Stimulated activated memory B cell treated with anti-CD40 and anti-IgM and Interleukin-4, amounts not matched to agents 10 μg/mL and 1 μg/mL and 100 μg/mL, for 72 hours (primary cell): Measurements from ENCODE around the gene TSPYL2.
A peak's percentile ranks its signal among the peaks of the same experiment; 100 is the strongest.

ENCODE experiments used
- ATAC-seq: fragments of 150-1000 bp; cut with Tn5 transposase; 2 replicates; pipeline ENCODE4 v1.10.0; 2021
- H3K27ac Mint-ChIP-seq: one replicate; pipeline ENCODE4 v1.8.0; 2022; ENCODE audit warnings: mild to moderate bottlenecking, mixed read lengths
- H3K27me3 Mint-ChIP-seq: one replicate; pipeline ENCODE4 v1.8.0; 2022; ENCODE audit warnings: mixed read lengths
- H3K36me3 Mint-ChIP-seq: one replicate; pipeline ENCODE4 v1.8.0; 2022; ENCODE audit warnings: mixed read lengths
- H3K4me1 Mint-ChIP-seq: one replicate; pipeline ENCODE4 v1.8.0; 2022; ENCODE audit warnings: mixed read lengths
- H3K4me3 Mint-ChIP-seq: one replicate; pipeline ENCODE4 v1.8.0; 2022; ENCODE audit warnings: mild to moderate bottlenecking, moderate library complexity, mixed read lengths
- H3K9me3 Mint-ChIP-seq: one replicate; pipeline ENCODE4 v1.8.0; 2022; ENCODE audit warnings: mixed read lengths

TSPYL2 gene

DNA sequence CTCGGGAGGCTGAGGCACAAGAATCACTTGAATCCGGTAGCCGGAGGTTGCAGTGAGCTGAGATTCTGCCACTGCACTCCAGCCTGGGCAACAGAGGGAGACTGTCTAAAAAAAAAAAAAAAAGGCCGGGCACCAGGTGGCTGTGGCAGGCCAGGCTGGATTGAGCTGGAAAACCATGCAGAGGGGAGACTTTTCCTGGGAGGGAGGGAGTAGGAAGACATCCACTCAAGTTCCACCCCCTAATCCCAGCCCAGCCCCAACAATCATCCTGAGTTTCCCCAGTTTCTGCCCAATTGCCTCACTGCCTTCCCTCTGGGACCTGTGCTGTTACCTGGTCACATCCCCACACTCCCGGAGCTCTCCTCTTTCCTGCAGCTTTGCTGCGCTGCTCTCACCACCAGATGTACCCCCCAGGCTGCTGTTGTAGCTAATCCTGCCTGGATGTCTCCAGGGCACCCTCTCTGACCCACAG is 9.0 kb upstream of the TSPYL2 start:
- ATAC-seq = no peak
- Mint-ChIP-seq H3K9me3 (no peaks in the 10 kb centered on the region), H3K27me3 (no peaks in the 10 kb centered on the region), H3K27ac (peak overlapping the region; percentile 84), H3K4me3 (peak overlapping the region; percentile 30), H3K4me1 (peaks cover 20% of the 10 kb centered on the region), H3K36me3 (no peaks in the 10 kb centered on the region)

DNA sequence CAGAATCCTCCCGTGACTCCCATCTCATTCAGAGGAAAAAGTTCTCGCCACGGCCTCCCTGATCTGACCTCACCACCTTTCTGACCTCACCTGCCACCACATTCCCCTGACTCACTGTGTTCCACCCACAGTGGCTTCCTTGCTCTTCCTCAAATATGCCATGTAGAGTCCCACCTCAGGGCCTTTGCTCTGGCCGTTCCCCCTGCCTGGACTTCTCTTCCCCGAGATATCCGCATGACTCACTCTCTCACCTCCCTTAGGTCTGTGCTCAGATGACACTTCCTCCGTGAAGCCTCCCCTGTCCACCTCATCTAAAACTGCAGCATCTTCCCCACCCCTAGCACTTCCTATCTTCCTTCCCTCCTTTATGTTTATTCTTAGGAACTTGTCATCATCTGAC is 7.2 kb upstream of the TSPYL2 start:
- Mint-ChIP-seq H3K4me3 (no peak overlapping the region), H3K27ac (no peak overlapping the region), H3K27me3 (no peaks in the 10 kb centered on the region), H3K36me3 (no peaks in the 10 kb centered on the region), H3K9me3 (no peaks in the 10 kb centered on the region), H3K4me1 (peaks cover 20% of the 10 kb centered on the region)
- ATAC-seq = no peak

- Mint-ChIP-seq H3K36me3 (no peaks in the 10 kb centered on the region), H3K27me3 (no peaks in the 10 kb centered on the region), H3K9me3 (no peaks in the 10 kb centered on the region), H3K4me3 (no peak overlapping the region), H3K27ac (no peak overlapping the region), H3K4me1 (peaks cover 16% of the 10 kb centered on the region)
- no peak for ATAC-seq
Measured at GRCh38 chrX:53076671-53077070, 5.5 kb upstream of the TSPYL2 start.

DNA sequence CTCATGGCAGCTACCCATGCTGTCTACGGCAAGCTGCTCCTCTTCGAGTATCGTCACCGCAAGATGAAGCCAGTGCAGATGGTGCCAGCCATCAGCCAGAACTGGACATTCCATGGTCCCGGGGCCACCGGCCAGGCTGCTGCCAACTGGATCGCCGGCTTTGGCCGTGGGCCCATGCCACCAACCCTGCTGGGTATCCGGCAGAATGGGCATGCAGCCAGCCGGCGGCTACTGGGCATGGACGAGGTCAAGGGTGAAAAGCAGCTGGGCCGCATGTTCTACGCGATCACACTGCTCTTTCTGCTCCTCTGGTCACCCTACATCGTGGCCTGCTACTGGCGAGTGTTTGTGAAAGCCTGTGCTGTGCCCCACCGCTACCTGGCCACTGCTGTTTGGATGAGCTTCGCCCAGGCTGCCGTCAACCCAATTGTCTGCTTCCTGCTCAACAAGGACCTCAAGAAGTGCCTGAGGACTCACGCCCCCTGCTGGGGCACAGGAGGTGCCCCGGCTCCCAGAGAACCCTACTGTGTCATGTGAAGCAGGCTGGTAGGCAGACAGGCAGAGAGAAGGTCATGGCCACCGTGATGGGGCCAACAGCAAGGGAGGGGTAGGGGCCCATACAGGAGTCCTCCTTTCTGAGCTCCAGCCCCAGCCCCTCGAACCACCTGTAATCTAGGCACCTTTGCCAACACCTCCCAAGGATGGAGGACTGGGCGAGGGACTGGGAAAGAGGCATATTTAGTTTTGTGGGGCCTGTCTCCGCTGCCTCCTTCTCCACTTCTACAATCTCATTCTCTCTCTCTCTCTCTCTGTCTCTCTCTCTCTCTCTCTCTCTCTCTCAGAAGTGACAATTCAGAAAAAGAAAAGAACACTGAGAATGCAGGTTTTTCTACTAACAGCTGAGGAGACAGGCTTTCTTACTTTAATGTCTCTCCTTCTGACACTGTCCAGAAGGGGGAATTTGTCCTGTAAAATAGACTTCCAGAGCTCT is 4.7 kb upstream of the TSPYL2 start:
- Mint-ChIP-seq H3K9me3 (no peaks in the 10 kb centered on the region), H3K4me1 (peaks cover 9% of the 10 kb centered on the region), H3K27ac (no peak overlapping the region), H3K36me3 (no peaks in the 10 kb centered on the region), H3K27me3 (no peaks in the 10 kb centered on the region), H3K4me3 (no peak overlapping the region)
- no peak for ATAC-seq

DNA sequence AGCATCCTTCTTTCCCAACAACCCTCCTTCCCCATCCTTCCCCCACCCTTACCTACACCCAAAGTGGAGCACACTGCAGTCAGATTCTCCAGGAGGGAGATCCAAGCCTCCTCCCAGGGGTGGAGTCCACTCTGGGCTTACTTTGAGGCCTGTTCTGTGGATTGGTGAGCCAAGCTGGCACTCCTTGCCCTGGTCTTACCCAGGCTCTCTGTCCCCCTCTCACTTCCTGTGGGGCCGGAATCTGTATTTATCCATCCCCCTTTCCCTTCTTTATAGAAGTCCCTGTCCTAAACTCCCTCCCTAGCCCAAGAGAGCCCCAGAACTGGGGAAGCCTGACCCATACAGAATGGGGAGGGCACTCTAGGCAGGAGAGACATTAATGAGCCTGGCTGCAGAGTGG is 3.2 kb upstream of the TSPYL2 start:
- no peak overlapping the region for H3K27ac Mint-ChIP-seq
- no peak for ATAC-seq

GRCh38 chrX:53080628-53081580 is 1.3 kb upstream of the TSPYL2 start:
- peak overlapping the region; percentile 76 for H3K4me3 Mint-ChIP-seq
- peaks cover 20% of the 10 kb centered on the region for H3K36me3 Mint-ChIP-seq

More for the DNA sequence above, 3.2 kb upstream of the TSPYL2 start:
- Mint-ChIP-seq H3K9me3 (no peaks in the 10 kb centered on the region), H3K4me1 (peaks cover 20% of the 10 kb centered on the region), H3K36me3 (peaks cover 6% of the 10 kb centered on the region), H3K4me3 (no peak overlapping the region), H3K27me3 (no peaks in the 10 kb centered on the region)

GRCh38 chrX:53082773-53083616 is 828 bp downstream of the TSPYL2 start:
- peak overlapping the region; percentile 97 for H3K27ac Mint-ChIP-seq
- H3K9me3 Mint-ChIP-seq = no peaks in the 10 kb centered on the region
- H3K4me3 Mint-ChIP-seq = peak overlapping the region; percentile 87
- H3K36me3 Mint-ChIP-seq = peaks cover 27% of the 10 kb centered on the region
- no peak for ATAC-seq
- H3K27me3 Mint-ChIP-seq = no peaks in the 10 kb centered on the region
- peaks cover 41% of the 10 kb centered on the region for H3K4me1 Mint-ChIP-seq

More at GRCh38 chrX:53080628-53081580, 1.3 kb upstream of the TSPYL2 start:
- Mint-ChIP-seq H3K27me3 (no peaks in the 10 kb centered on the region), H3K4me1 (peaks cover 32% of the 10 kb centered on the region), H3K27ac (peak overlapping the region; percentile 97), H3K9me3 (no peaks in the 10 kb centered on the region)
- no peak for ATAC-seq

DNA sequence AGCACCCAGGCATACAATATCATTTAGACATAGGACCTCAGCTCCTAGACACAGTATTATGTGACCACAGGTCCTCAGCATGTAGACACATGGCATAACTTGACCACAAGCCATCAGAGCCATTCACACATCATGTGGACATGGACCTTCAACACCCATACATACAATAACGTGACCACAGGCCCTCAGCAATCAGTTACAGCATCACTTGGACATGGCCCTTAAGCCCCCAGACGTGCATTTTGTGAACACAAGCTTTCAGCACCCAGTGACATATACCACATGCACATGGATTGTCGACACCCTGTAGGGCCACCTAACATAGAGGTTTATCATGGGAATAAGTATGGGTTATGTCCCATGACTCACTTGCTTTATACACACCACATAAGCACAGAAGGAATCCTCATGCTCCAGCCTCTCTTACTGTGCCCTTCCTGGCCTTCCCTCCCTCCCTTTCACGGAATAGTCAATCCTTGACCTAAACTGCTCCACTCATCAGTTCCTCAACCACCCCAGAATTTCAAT is 1.9 kb downstream of the TSPYL2 start:
- Mint-ChIP-seq H3K27ac (peak overlapping the region; percentile 97), H3K4me1 (peaks cover 52% of the 10 kb centered on the region), H3K4me3 (no peak overlapping the region), H3K9me3 (no peaks in the 10 kb centered on the region), H3K27me3 (no peaks in the 10 kb centered on the region), H3K36me3 (peaks cover 33% of the 10 kb centered on the region)
- ATAC-seq = no peak

DNA sequence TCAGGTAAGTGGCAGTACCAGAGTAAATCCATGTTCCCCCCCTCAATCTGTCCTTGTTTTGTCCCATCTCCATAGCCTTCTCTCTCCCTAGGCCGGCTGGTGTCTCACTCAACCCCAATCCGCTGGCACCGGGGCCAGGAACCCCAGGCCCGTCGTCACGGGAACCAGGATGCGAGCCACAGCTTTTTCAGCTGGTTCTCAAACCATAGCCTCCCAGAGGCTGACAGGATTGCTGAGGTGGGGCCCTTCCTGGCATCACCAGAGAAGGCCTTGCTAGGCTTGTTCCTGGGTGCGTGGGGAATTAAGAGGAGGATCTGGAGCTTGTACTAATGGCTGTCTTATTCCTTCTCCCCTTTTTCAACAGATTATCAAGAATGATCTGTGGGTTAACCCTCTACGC is 2.7 kb downstream of the TSPYL2 start:
- peaks cover 52% of the 10 kb centered on the region for H3K4me1 Mint-ChIP-seq
- peaks cover 33% of the 10 kb centered on the region for H3K36me3 Mint-ChIP-seq
- no peak for ATAC-seq
- H3K27ac Mint-ChIP-seq = no peak overlapping the region
- H3K27me3 Mint-ChIP-seq = no peaks in the 10 kb centered on the region
- H3K9me3 Mint-ChIP-seq = no peaks in the 10 kb centered on the region
- no peak overlapping the region for H3K4me3 Mint-ChIP-seq

DNA sequence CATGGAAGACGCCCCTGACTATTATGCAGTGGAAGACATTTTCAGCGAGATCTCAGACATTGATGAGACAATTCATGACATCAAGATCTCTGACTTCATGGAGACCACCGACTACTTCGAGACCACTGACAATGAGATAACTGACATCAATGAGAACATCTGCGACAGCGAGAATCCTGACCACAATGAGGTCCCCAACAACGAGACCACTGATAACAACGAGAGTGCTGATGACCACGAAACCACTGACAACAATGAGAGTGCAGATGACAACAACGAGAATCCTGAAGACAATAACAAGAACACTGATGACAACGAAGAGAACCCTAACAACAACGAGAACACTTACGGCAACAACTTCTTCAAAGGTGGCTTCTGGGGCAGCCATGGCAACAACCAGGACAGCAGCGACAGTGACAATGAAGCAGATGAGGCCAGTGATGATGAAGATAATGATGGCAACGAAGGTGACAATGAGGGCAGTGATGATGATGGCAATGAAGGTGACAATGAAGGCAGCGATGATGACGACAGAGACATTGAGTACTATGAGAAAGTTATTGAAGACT is 3.6 kb downstream of the TSPYL2 start:
- Mint-ChIP-seq H3K27me3 (no peaks in the 10 kb centered on the region), H3K4me1 (peaks cover 52% of the 10 kb centered on the region), H3K4me3 (no peak overlapping the region), H3K36me3 (peaks cover 33% of the 10 kb centered on the region), H3K27ac (no peak overlapping the region), H3K9me3 (no peaks in the 10 kb centered on the region)
- no peak for ATAC-seq

GRCh38 chrX:53086464-53086863 is 4.3 kb downstream of the TSPYL2 start:
- Mint-ChIP-seq H3K4me3 (no peak overlapping the region), H3K4me1 (peaks cover 52% of the 10 kb centered on the region), H3K36me3 (peaks cover 33% of the 10 kb centered on the region), H3K27me3 (no peaks in the 10 kb centered on the region), H3K9me3 (no peaks in the 10 kb centered on the region), H3K27ac (no peak overlapping the region)
- ATAC-seq = no peak

DNA sequence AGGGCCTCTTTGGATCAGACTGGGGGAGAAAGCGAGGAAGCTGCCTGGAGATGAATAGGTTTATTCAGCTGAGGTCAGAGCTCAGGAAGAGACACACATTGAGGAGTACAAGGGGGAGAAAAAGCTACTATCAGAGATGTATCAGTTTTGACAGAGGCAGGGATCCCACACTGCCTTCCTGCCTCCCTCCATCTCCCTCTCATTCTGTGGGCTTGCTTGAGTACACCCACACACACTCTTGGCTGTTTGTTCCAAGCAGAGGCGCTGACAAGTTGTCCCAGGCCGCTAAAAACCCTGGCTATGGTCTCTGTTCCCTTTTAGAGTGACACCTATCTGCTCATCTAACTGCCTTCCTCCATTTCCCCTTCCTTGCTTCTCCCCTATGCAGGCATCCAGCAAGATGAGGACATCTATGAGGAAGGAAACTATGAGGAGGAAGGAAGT is 5.2 kb downstream of the TSPYL2 start:
- Mint-ChIP-seq H3K4me3 (no peak overlapping the region), H3K36me3 (peaks cover 33% of the 10 kb centered on the region), H3K4me1 (peaks cover 52% of the 10 kb centered on the region), H3K9me3 (no peaks in the 10 kb centered on the region), H3K27ac (no peak overlapping the region), H3K27me3 (no peaks in the 10 kb centered on the region)
- no peak for ATAC-seq

DNA sequence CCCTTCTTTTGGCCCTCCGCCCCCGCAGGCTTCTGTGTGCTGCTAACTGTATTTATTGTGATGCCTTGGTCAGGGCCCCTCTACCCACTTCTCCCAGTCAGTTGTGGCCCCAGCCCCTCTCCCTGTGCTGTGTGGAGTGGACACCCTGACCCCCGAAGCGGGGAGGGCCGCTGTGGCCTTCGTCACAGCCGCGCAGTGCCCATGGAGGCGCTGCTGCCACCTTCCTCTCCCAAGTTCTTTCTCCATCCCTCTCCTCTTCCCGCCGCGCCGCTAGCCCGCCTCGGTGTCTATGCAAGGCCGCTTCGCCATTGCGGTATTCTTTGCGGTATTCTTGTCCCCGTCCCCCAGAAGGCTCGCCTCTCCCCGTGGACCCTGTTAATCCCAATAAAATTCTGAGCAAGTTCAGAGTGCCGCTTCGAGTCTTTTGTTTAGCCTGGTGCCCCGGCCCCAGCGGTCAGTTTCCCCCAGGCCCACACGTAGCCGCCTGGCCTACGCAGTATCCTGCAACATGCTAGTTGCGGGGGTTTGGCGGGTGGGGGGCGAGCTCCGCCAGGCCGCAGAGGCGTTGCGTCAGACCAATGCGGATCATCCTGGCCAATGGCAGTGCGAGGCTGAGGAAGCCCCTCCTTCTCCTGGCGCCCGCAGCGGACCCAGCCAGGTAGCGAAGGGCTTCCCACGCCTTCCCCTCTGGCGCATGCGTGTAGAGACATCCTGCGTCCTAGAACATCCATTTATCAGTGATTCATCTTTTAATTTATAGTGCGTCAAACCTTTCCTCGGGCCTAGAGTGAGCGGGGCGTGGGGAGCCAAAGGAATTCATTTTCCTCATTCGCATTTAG is 6.2 kb downstream of the TSPYL2 start:
- Mint-ChIP-seq H3K4me3 (peak overlapping the region; percentile 93), H3K4me1 (peaks cover 43% of the 10 kb centered on the region), H3K27me3 (no peaks in the 10 kb centered on the region), H3K9me3 (no peaks in the 10 kb centered on the region), H3K27ac (peak overlapping the region; percentile 98), H3K36me3 (peaks cover 32% of the 10 kb centered on the region)
- peak; percentile 87 for ATAC-seq
